ENCODE measurements around the gene APPBP2. TPM values are rescaled to one million over a fixed set of nuclear protein-coding genes. Genes with fewer than 3 reads are reported as not detected.

Gene APPBP2
- total RNA-seq, 1 donor from 2014 or later, result 19.9 TPM

GRCh38 chr17:60416368-60416925 is 109.6 kb downstream of the APPBP2 start:
- no peak for DNase-seq (ENCODE audit: low spot score)
- intact Hi-C loops (cut with DNase I), result no loop called here

GRCh38 chr17:60415146-60415545 is 110.9 kb downstream of the APPBP2 start:
- intact Hi-C loops (cut with DNase I), result no loop called here

GRCh38 chr17:60412701-60413100 is 113.3 kb downstream of the APPBP2 start:
- intact Hi-C loops (cut with DNase I), result no loop called here
- DNase-seq (ENCODE audit: low spot score), result no peak

More at GRCh38 chr17:60415146-60415545, 110.9 kb downstream of the APPBP2 start:
- DNase-seq (ENCODE audit: low spot score), result no peak

- intact Hi-C loops (cut with DNase I), result no loop called here
- DNase-seq (ENCODE audit: low spot score), result no peak
Measured at GRCh38 chr17:60410001-60410400, 116.0 kb downstream of the APPBP2 start.

GRCh38 chr17:60406887-60407286 is 119.2 kb downstream of the APPBP2 start:
- no peak for DNase-seq (ENCODE audit: low spot score)
- intact Hi-C loops (cut with DNase I), result no loop called here

- intact Hi-C loops (cut with DNase I), result no loop called here
- DNase-seq (ENCODE audit: low spot score), result no peak
Measured at GRCh38 chr17:60403962-60404361, 122.1 kb downstream of the APPBP2 start.

- no peak for DNase-seq (ENCODE audit: low spot score)
- intact Hi-C loops (cut with DNase I), result no loop called here
Measured at GRCh38 chr17:60403523-60403810, 122.6 kb downstream of the APPBP2 start.

- intact Hi-C loops (cut with DNase I), result no loop called here
Measured at GRCh38 chr17:60401819-60402218, 124.2 kb downstream of the APPBP2 start.

GRCh38 chr17:60398227-60398959 is 127.6 kb downstream of the APPBP2 start:
- no peak for DNase-seq (ENCODE audit: low spot score)
- intact Hi-C loops (cut with DNase I), result no loop called here

More at GRCh38 chr17:60401819-60402218, 124.2 kb downstream of the APPBP2 start:
- no peak for DNase-seq (ENCODE audit: low spot score)

- DNase-seq (ENCODE audit: low spot score), result no peak
- intact Hi-C loops (cut with DNase I), result no loop called here
Measured at GRCh38 chr17:60396412-60396811, 129.6 kb downstream of the APPBP2 start.

- intact Hi-C loops (cut with DNase I), result no loop called here
Measured at GRCh38 chr17:60395508-60396065, 130.5 kb downstream of the APPBP2 start.

GRCh38 chr17:60393840-60394723 is 132.0 kb downstream of the APPBP2 start:
- no peak for DNase-seq (ENCODE audit: low spot score)
- intact Hi-C loops (cut with DNase I), result no loop called here

More at GRCh38 chr17:60395508-60396065, 130.5 kb downstream of the APPBP2 start:
- DNase-seq (ENCODE audit: low spot score), result no peak

Other genes starting within 250 kb of the APPBP2 start
- gene USP32, start 134.1 kb downstream of the APPBP2 start, total RNA-seq, result 32.1 TPM
- not detected for gene CHCT1, start 103.8 kb downstream of the APPBP2 start, total RNA-seq
- 6.2 TPM for gene PPM1D, start 74.0 kb upstream of the APPBP2 start, total RNA-seq
- 14.8 TPM for gene BCAS3, start 151.6 kb upstream of the APPBP2 start, total RNA-seq